ENCODE data around the gene CXXC1.
"Not testable (repeated sequence)": the region's sequence is repeated elsewhere in the genome, so short reads cannot be mapped to it uniquely, and the experiment has no call there.

CXXC1 gene

GRCh38 chr18:50297621-50298442, 10.3 kb upstream of the CXXC1 start:
- DNase-seq (ENCODE audit: low read depth, low spot score), result peak; percentile 37

- DNase-seq (ENCODE audit: low read depth, low spot score), result no peak
These were observed 5.5 kb upstream of the CXXC1 start for GRCh38 chr18:50293039-50293438.

- no peak for DNase-seq (ENCODE audit: low read depth, low spot score)
These were observed 1.6 kb upstream of the CXXC1 start for GRCh38 chr18:50289108-50289443.

DNA sequence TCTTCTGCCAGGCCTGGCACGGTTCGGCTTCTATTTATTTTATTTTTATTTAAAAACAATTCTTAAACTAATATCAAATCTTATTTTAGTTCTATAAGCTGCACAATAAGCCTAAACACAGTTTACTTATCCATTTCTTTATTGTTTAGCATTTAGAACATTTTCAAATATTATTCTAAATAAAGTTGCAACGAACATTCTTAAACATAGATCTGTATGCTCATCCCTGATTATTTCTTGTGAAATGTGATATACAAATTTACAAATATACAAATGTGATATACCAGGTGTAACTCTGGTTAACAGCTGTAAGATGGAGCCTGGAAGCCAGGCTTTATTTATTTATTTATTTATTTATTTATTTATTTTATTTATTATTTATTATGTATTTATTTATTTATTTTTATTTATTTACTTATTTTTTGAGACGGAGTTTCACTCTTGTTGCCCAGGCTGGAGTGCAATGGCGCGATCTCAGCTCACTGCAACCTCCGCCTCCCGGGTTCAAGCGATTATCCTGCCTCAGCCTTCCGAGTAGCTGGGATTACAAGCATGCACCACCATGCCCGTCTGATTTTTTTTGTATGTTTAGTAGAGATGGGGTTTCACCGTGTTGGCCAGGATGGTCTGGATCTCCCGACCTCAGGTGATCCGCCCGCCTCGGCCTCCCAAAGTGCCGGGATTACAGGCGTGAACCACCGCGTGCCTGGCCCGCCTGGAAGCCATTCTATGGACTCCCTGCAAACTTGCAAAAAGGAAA, 1.0 kb upstream of the CXXC1 start:
- not testable (repeated sequence) for DNase-seq (ENCODE audit: low read depth, low spot score)

- DNase-seq (ENCODE audit: low read depth, low spot score), result no peak
These were observed 458 bp downstream of the CXXC1 start for GRCh38 chr18:50287028-50287440.

GRCh38 chr18:50286391-50287027, 983 bp downstream of the CXXC1 start:
- peak; percentile 30 for DNase-seq (ENCODE audit: low read depth, low spot score)

GRCh38 chr18:50285631-50286321, 1.7 kb downstream of the CXXC1 start:
- DNase-seq (ENCODE audit: low read depth, low spot score), result no peak

DNA sequence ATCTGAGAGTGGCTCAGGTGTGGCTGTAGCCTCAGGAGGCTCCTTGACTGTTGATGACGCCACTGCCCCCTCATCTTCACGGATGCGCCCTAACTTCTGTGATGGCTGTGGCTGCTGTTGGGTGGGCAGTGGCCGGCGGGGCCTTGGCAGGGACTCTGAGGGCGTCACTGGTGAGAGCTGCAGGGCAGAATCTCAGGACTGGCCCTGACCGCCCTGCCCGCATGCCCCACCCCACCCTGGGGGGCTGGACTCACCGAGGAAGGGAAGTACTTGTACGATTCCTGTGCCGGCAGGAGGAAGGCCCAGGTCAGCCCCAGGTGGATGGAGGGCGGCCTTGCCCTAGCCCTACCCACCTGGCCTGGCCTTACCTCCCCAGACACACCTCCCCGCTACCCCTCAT, 2.4 kb downstream of the CXXC1 start:
- DNase-seq (ENCODE audit: low read depth, low spot score), result no peak

DNA sequence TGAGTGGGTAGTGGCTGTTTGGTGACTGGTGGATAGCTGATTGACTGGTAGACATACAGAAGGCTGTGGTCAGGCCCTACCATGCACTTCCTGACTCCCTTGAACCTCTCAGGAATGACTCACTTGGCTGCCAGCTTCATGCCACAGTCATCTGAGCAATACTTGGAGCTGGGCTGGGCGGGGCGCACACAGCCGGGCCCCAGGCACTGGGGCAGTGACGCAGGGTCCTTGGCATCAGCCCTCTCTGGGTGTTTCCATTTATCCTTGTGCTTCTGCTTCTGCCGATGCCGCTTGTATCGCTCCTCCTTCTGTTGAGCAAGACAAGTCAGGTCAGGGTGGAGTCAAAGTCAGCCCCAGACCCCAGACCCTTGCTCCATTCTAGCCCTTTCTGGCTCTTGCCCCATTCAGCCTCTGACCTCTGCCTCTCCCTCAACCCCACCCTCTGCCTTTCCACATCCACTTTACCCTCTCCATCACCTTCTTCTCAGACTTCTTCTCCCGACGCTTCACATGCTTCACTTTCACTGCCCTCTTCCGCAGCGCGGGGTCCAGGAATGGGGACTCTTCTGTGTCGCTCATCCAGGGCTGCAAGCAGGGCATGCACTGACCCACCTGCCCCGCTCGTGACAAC, 3.1 kb downstream of the CXXC1 start:
- no peak for DNase-seq (ENCODE audit: low read depth, low spot score)

- no peak for DNase-seq (ENCODE audit: low read depth, low spot score)
These were observed 3.9 kb downstream of the CXXC1 start for GRCh38 chr18:50283469-50284209.

GRCh38 chr18:50282521-50283335, 4.8 kb downstream of the CXXC1 start:
- DNase-seq (ENCODE audit: low read depth, low spot score), result no peak

- DNase-seq (ENCODE audit: low read depth, low spot score), result no peak
These were observed 5.4 kb downstream of the CXXC1 start for GRCh38 chr18:50281972-50282520.

DNA sequence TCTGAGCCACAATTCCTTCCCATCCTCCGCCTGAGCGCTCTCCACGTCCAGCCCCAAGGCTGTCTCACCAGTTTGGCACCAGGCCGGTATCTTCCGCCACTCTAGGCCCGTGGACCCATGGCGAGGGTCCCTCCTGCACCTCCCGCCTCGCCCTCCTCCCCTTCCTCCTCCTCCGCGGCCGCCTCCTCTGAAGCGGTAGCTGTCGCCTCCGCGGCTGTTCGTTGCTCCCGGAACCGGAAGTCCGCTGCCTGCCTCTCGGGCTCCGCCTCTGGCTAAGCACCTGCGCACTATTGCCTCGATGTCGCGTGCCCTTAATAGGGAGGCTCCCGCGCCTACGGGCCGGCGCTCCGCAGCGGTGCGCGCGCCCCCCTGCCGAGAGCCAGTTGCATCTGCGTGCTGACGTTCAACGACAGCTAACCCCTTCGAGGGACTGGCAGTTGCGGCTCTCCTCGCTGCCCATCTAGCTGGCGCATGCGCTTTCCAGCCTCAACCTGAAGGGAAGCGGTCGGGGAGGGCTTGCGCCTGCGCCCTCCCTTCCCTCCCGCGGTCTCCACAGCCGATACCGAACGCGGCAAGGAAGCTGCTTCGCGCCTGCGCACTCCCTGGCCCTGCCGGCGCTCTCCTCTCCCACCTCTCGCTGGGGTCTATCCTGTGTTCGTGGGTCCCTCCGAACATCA, 6.1 kb downstream of the CXXC1 start, which contains the start of gene MBD1:
MBD1 (minus strand) TSS at position 229 of the 677 bp plus-strand sequence. CDS start 1,531 bp downstream, outside the sequence.
- peak; percentile 98 for DNase-seq (ENCODE audit: low read depth, low spot score)

GRCh38 chr18:50280707-50281294, 6.7 kb downstream of the CXXC1 start:
- no peak for DNase-seq (ENCODE audit: low read depth, low spot score)

DNA sequence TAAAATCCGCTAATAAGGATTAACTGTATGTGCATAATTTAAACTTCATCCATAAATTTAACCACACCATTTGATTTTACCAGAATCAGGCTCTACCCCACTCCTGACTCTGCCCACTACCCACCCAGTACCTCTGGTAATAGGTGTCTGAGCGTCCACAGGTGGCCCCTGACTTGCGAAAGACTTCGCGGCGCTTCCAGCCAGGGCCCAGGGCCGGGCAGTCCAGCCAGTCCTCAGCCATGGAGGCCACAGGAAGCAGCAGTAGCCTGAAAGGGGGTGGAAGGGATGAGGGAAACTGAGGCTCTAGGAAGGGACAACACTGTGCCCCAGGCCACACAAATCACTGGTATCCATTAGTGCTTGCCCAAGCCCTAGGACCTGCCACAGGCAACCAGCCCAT, 7.7 kb downstream of the CXXC1 start:
- DNase-seq (ENCODE audit: low read depth, low spot score), result no peak

DNA sequence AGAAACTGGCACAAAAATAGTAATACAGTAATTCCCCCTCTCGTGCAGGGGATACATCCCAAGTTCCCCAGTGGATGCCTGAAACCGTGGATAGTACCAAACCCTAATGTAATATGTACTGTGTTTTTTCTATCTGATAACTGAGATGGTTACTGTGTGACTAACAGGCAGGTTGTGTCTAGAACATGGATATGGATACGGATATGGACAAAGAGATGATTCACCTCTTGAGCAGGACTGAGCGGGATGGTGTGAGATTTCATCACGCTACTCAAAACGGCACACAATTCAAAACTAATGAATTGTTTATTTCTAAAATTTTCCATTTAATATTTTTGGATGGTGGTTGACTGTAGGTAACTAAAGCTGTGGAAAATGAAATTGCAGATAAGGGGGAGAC, 9.6 kb downstream of the CXXC1 start:
- no peak for DNase-seq (ENCODE audit: low read depth, low spot score)

DNA sequence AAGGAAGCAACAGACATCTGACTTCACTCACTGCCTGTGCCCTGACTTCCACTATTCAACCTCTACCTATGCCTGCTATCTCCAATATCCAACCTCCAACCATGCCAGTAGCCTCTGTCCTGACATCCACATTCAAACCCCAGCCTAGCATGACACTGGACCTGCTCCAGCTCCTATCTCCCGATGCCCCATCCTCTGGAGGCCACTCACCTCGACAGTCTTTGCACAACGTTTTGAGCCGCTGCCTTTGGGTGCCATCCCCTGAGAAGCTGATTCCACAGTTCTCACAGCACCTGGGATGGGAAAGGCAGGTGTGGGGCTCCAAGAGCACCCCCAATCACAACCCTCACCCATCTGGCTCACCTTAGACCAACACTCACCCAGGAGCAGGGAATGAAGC, 11.0 kb downstream of the CXXC1 start:
- no peak for DNase-seq (ENCODE audit: low read depth, low spot score)

DNA sequence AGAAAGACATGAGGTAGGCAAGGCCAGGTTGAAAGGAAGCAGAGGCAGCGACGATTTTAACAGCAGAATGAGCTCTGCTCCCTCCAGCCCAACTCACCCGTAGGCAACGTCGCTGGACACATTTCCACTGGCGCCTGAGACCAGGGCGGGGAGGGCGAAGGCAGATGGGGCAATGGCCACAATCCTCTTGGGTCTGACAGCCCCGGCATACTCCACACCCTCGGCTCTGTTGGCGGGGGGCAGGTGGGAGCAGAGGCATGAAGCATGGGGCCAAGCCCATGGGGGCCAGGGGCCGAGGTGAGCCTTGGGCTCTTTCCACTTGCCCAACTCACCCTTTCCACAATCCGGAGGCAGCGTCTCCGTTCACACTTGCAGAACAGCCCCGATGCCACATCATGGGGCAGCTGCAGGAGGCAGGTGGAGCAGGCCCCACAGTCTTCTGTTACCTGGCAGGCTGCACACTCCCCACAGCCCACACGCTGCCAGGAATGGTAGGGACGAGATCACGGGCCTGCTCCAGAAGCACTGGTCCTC, 11.9 kb downstream of the CXXC1 start:
- no peak for DNase-seq (ENCODE audit: low read depth, low spot score)

Data from ELF-1 (cell line).